GM10266 (cell line): ENCODE measurements around the gene ECD.

Experiments used
- DNase-seq: peaks from one replicate; pipeline ENCODE4 v3.0.0; 2012; ENCODE audit errors: extremely low spot score
- CTCF ChIP-seq: IDR thresholded peaks from 2 replicates; pipeline ENCODE4 v1.5.1; 2012; ENCODE audit warnings: mild to moderate bottlenecking, low read depth; ENCODE audit not compliant: control insufficient read depth, insufficient read depth; ENCODE audit errors: missing control alignments

ECD gene

GRCh38 chr10:73174148-73174925 is 6.5 kb upstream of the ECD start:
- no peak for DNase-seq
- TF ChIP-seq CTCF: no peak

GRCh38 chr10:73172867-73173266 is 5.1 kb upstream of the ECD start:
- TF ChIP-seq CTCF: no peak
- DNase-seq: no peak

- DNase-seq: no peak
- no peak for TF ChIP-seq CTCF
Measured at GRCh38 chr10:73169320-73169719, 1.5 kb upstream of the ECD start.

- peak; percentile 41 for DNase-seq
- TF ChIP-seq CTCF: no peak
Measured at GRCh38 chr10:73168465-73168803, 626 bp upstream of the ECD start.

GRCh38 chr10:73167458-73167782 is 388 bp downstream of the ECD start:
- TF ChIP-seq CTCF: no peak
- DNase-seq: no peak

- no peak for TF ChIP-seq CTCF
Measured at GRCh38 chr10:73166972-73167371, 836 bp downstream of the ECD start.

GRCh38 chr10:73163096-73163495 is 4.7 kb downstream of the ECD start:
- no peak for TF ChIP-seq CTCF
- DNase-seq: no peak

More at GRCh38 chr10:73166972-73167371, 836 bp downstream of the ECD start:
- DNase-seq: no peak
